Caco-2 (cell line): ENCODE results near the gene ARID2. TPM values are rescaled to one million over a fixed set of nuclear protein-coding genes. Genes with fewer than 3 reads are reported as not detected.

Experiments used
- BruUV-seq: library from RNA; stranded (reverse); fragments of 400-500 nt; replicated peaks from 2 replicates; lab custom pipeline; 2021; lab: Mats Ljungman, UMichigan
- CTCF ChIA-PET: fragments of 300-600 bp; sonication (Branson Sonifier 250); formaldehyde crosslinking; loops from one replicate; lab custom pipeline; 2022; ENCODE audit warnings: antibody characterized with exemption; lab: Charles Lee
- POLR2A ChIA-PET: fragments of 300-600 bp; sonication (Branson Sonifier 250); formaldehyde crosslinking; loops from one replicate; lab custom pipeline; 2022; ENCODE audit warnings: antibody characterized with exemption; lab: Charles Lee
- DNase-seq, 2 experiments: peaks; one replicate each; pipeline versions ENCODE4 v3.0.0 to v3.0.0-alpha.2; 2020 to 2022
- H3K27me3 ChIP-seq: replicated peaks from 2 replicates; pipeline ENCODE4 v1.6.0; 2011; ENCODE audit warnings: low read length; ENCODE audit not compliant: control insufficient read depth, insufficient read depth
- H3K36me3 ChIP-seq: 2 replicates; pipeline ENCODE4 v1.5.1; 2011; ENCODE audit warnings: low read length; ENCODE audit not compliant: control insufficient read depth, insufficient read depth
- H3K4me1 ChIP-seq: fragments of 250-450 bp; sonication (Bioruptor Pico); 2 replicates; pipeline ENCODE4 v1.5.1; 2020; ENCODE audit warnings: mild to moderate bottlenecking
- H3K4me3 ChIP-seq: 2 replicates; pipeline ENCODE4 v1.5.1; 2011; ENCODE audit warnings: low read depth, mild to moderate bottlenecking, control low read depth, low read length
- H3K9me3 ChIP-seq: fragments of 250-450 bp; sonication (Bioruptor Pico); 2 replicates; pipeline ENCODE4 v1.5.1; 2020; ENCODE audit warnings: mild to moderate bottlenecking, moderate library complexity
- H3K27ac Mint-ChIP-seq: one replicate; pipeline ENCODE4 v1.8.0; 2022; ENCODE audit warnings: mixed read lengths; ENCODE audit not compliant: unreplicated experiment
- H3K27me3 Mint-ChIP-seq: one replicate; pipeline ENCODE4 v1.8.0; 2022; ENCODE audit warnings: mixed read lengths; ENCODE audit not compliant: insufficient read depth, unreplicated experiment
- H3K36me3 Mint-ChIP-seq: one replicate; pipeline ENCODE4 v1.8.0; 2022; ENCODE audit warnings: mild to moderate bottlenecking, mixed read lengths; ENCODE audit not compliant: insufficient read depth, unreplicated experiment
- H3K4me1 Mint-ChIP-seq: one replicate; pipeline ENCODE4 v1.8.0; 2022; ENCODE audit warnings: low read depth, mixed read lengths; ENCODE audit not compliant: unreplicated experiment
- H3K4me3 Mint-ChIP-seq: one replicate; pipeline ENCODE4 v1.8.0; 2022; ENCODE audit warnings: mild to moderate bottlenecking, moderate library complexity, mixed read lengths; ENCODE audit not compliant: unreplicated experiment
- H3K9me3 Mint-ChIP-seq: one replicate; pipeline ENCODE4 v1.8.0; 2022; ENCODE audit warnings: mixed read lengths; ENCODE audit not compliant: unreplicated experiment
- CTCF ChIP-seq, 2 experiments: fragments of 200-600 bp in 1 of 2; IDR thresholded peaks; 1 replicate in 1 of 2; 2 replicates in 1 of 2; pipeline versions ENCODE4 v1.5.1 to v1.8.0; 2011 to 2022; ENCODE audit warnings: antibody characterized with exemption in 1 of 2, control low read depth in 1 of 2, inconsistent platforms in 1 of 2, low read depth in 1 of 2, low read length in 1 of 2, mild to moderate bottlenecking in 1 of 2, moderate library complexity in 1 of 2; ENCODE audit not compliant: insufficient read depth in 1 of 2, severe bottlenecking in 1 of 2, unreplicated experiment in 1 of 2
- intact Hi-C: fragments of 100-400 bp; cut with micrococcal nuclease; formaldehyde crosslinking; loops from one replicate; pipeline ENCODE4 v1.10.0; 2022; ENCODE audit not compliant: unreplicated experiment
- total RNA-seq: library from RNA; stranded (reverse); gene quantifications from 2 replicates; pipeline ENCODE4 v1.2.3, GENCODE V29; 2022

The ARID2 gene
- total RNA-seq, 1 experiment from 2014 or later, result 53.9 TPM

- H3K4me3 ChIP-seq, result no peak overlapping the region
- TF ChIP-seq CTCF (IDR thresholded peaks at IDR 0.05; ENCODE audit: insufficient read depth in 1 of 2, low read depth in 1 of 2, low read length in 1 of 2, severe bottlenecking in 1 of 2, unreplicated experiment in 1 of 2), result no peak
- DNase-seq, result no peak
- intact Hi-C loops, result no loop called here
- no peaks in the 10 kb centered on the region for H3K36me3 ChIP-seq
- no peaks in the 10 kb centered on the region for H3K9me3 ChIP-seq
- H3K4me1 ChIP-seq, result peaks cover 7% of the 10 kb centered on the region
- peaks cover 6% of the 10 kb centered on the region for H3K36me3 Mint-ChIP-seq
- ChIA-PET CTCF (no interaction called here), POLR2A (interaction anchor here (0.7 kb wide), 1 partner anchor 213 kb away, joined by 3 read pairs; no protein-coding TSS in a partner anchor)
- H3K9me3 Mint-ChIP-seq, result no peaks in the 10 kb centered on the region
- H3K27me3 ChIP-seq, result no peaks in the 10 kb centered on the region
- no peak overlapping the region for H3K27ac Mint-ChIP-seq
- H3K27me3 Mint-ChIP-seq, result no peaks in the 10 kb centered on the region
- no peak overlapping the region for H3K4me3 Mint-ChIP-seq
- H3K4me1 Mint-ChIP-seq, result peaks cover 20% of the 10 kb centered on the region
- no TSS peak for BruUV-seq
Measured at GRCh38 chr12:45757172-45757571, 27.7 kb downstream of the ARID2 start.

- H3K27me3 Mint-ChIP-seq, result no peaks in the 10 kb centered on the region
- no peak overlapping the region for H3K4me3 ChIP-seq
- TF ChIP-seq CTCF (IDR thresholded peaks at IDR 0.05; ENCODE audit: insufficient read depth in 1 of 2, low read depth in 1 of 2, low read length in 1 of 2, severe bottlenecking in 1 of 2, unreplicated experiment in 1 of 2), result no peak
- H3K9me3 ChIP-seq, result no peaks in the 10 kb centered on the region
- BruUV-seq, result no TSS peak
- no peak overlapping the region for H3K4me3 Mint-ChIP-seq
- H3K4me1 Mint-ChIP-seq, result peaks cover 13% of the 10 kb centered on the region
- CTCF ChIA-PET, result no interaction called here
- DNase-seq, result no peak
- intact Hi-C loops, result loop anchor here (5.0 to 10.0 kb wide), 2 partner anchors 147 to 234 kb away; partner anchors contain the start of gene SCAF11
- H3K27me3 ChIP-seq, result no peaks in the 10 kb centered on the region
- POLR2A ChIA-PET, result no interaction called here
- H3K9me3 Mint-ChIP-seq, result no peaks in the 10 kb centered on the region
- peaks cover 13% of the 10 kb centered on the region for H3K4me1 ChIP-seq
- peaks cover 15% of the 10 kb centered on the region for H3K36me3 Mint-ChIP-seq
- no peak overlapping the region for H3K27ac Mint-ChIP-seq
- no peaks in the 10 kb centered on the region for H3K36me3 ChIP-seq
Measured at GRCh38 chr12:45760333-45760732, 30.8 kb downstream of the ARID2 start.

GRCh38 chr12:45762185-45763110 is 32.9 kb downstream of the ARID2 start:
- Mint-ChIP-seq H3K4me1 (peaks cover 13% of the 10 kb centered on the region), H3K36me3 (peaks cover 18% of the 10 kb centered on the region), H3K4me3 (no peak overlapping the region), H3K27ac (peak overlapping the region; percentile 45), H3K9me3 (no peaks in the 10 kb centered on the region), H3K27me3 (no peaks in the 10 kb centered on the region)
- Histone ChIP-seq H3K4me1 (peaks cover 13% of the 10 kb centered on the region), H3K36me3 (no peaks in the 10 kb centered on the region), H3K27me3 (no peaks in the 10 kb centered on the region), H3K9me3 (no peaks in the 10 kb centered on the region), H3K4me3 (no peak overlapping the region)
- peak; percentile 65 to 87 for TF ChIP-seq CTCF (IDR thresholded peaks at IDR 0.05; ENCODE audit: insufficient read depth in 1 of 2, low read depth in 1 of 2, low read length in 1 of 2, severe bottlenecking in 1 of 2, unreplicated experiment in 1 of 2)
- intact Hi-C loops, result loop anchor here (1.0 to 10.0 kb wide), 3 partner anchors 8 to 232 kb away; partner anchors contain the start of gene SCAF11
- DNase-seq, result peak; percentile 51 to 70
- ChIA-PET POLR2A (no interaction called here), CTCF (interaction anchor here (0.5 to 1.0 kb wide), 8 partner anchors 9 to 547 kb away, joined by 3 to 11 read pairs (median 3); partner anchors contain the start of gene ANO6)
- no TSS peak for BruUV-seq
